Karpas-422 (cell line): ENCODE measurements around the gene MYCBPAP. TPM values are rescaled to one million over a fixed set of nuclear protein-coding genes. Genes with fewer than 3 reads are reported as not detected.
A peak's percentile ranks its signal among the peaks of the same experiment; 100 is the strongest.

Experiments
- DNase-seq: peaks from one replicate; pipeline ENCODE4 v3.0.0-alpha.2; 2015
- H2AFZ ChIP-seq: fragments of 200-600 bp; sonication (generic); 2 replicates; pipeline ENCODE4 v1.6.1; 2014; ENCODE audit warnings: antibody characterized with exemption, low read length, mixed read lengths
- H3K27ac ChIP-seq: fragments of 200-600 bp; sonication (generic); 2 replicates; pipeline ENCODE4 v1.5.1; 2014; ENCODE audit warnings: mild to moderate bottlenecking, low read length, moderate library complexity
- H3K27me3 ChIP-seq: fragments of 200-600 bp; sonication (generic); 2 replicates; pipeline ENCODE4 v1.6.1; 2014; ENCODE audit warnings: low read length, mixed read lengths
- H3K36me3 ChIP-seq: fragments of 200-600 bp; sonication (generic); 2 replicates; pipeline ENCODE4 v1.6.1; 2014; ENCODE audit warnings: low read length, mixed read lengths; ENCODE audit not compliant: insufficient read depth
- H3K4me1 ChIP-seq: fragments of 200-600 bp; sonication (generic); 2 replicates; pipeline ENCODE4 v1.6.1; 2014; ENCODE audit warnings: mild to moderate bottlenecking, low read length, mixed read lengths
- H3K4me2 ChIP-seq: fragments of 200-600 bp; sonication (generic); 2 replicates; pipeline ENCODE4 v1.6.1; 2014; ENCODE audit warnings: low read length, low read depth, mild to moderate bottlenecking; ENCODE audit not compliant: poor library complexity, severe bottlenecking
- H3K4me3 ChIP-seq: fragments of 200-600 bp; sonication (generic); 2 replicates; pipeline ENCODE4 v1.5.1; 2014; ENCODE audit warnings: mild to moderate bottlenecking, antibody characterized with exemption, low read length, mixed read lengths
- H3K79me2 ChIP-seq: fragments of 200-600 bp; sonication (generic); 2 replicates; pipeline ENCODE4 v1.6.1; 2014; ENCODE audit warnings: mild to moderate bottlenecking, low read length, mixed read lengths
- H3K9ac ChIP-seq: fragments of 200-600 bp; sonication (generic); 2 replicates; pipeline ENCODE4 v1.6.0; 2014; ENCODE audit warnings: low read length
- H3K9me2 ChIP-seq: fragments of 200-600 bp; sonication (generic), shearing (Covaris generic); replicated peaks from 2 replicates; pipeline ENCODE4 v1.6.0; 2014; ENCODE audit warnings: mild to moderate bottlenecking, low read length, moderate library complexity; ENCODE audit not compliant: insufficient read depth
- H3K9me3 ChIP-seq: fragments of 300-700, 200-600 bp; sonication (generic); 2 replicates; pipeline ENCODE4 v1.6.1; 2014; ENCODE audit warnings: low read length, mixed read lengths
- H4K20me1 ChIP-seq: fragments of 200-600 bp; sonication (generic); 2 replicates; pipeline ENCODE4 v1.6.1; 2014; ENCODE audit warnings: mild to moderate bottlenecking, antibody characterized with exemption, low read length, low read depth; ENCODE audit not compliant: insufficient read depth
- total RNA-seq: library from RNA; depleted of rRNA; stranded (reverse); fragments of >200 nt; shearing (Covaris generic); gene quantifications from 2 replicates; pipeline ENCODE4 v1.2.3, GENCODE V29; 2014; ENCODE audit warnings: low replicate concordance

MYCBPAP gene
- total RNA-seq, 1 experiment from 2014 or later = 2.0 TPM

GRCh38 chr17:50537721-50538548 lies 29.7 kb downstream of the MYCBPAP start:
- Histone ChIP-seq H3K27ac (no peak overlapping the region), H3K79me2 (no peaks in the 10 kb centered on the region), H3K9me2 (no peaks in the 10 kb centered on the region), H3K9me3 (no peaks in the 10 kb centered on the region), H3K9ac (no peak overlapping the region), H3K36me3 (no peaks in the 10 kb centered on the region), H3K4me3 (no peak overlapping the region), H3K4me2 (no peak overlapping the region), H2AFZ (no peak overlapping the region), H3K4me1 (peaks cover 14% of the 10 kb centered on the region), H4K20me1 (0 out of 2 replicates have a peak, but pooled peaks cover 4% of the 10 kb centered on the region), H3K27me3 (no peaks in the 10 kb centered on the region)
- no peak for DNase-seq

DNA sequence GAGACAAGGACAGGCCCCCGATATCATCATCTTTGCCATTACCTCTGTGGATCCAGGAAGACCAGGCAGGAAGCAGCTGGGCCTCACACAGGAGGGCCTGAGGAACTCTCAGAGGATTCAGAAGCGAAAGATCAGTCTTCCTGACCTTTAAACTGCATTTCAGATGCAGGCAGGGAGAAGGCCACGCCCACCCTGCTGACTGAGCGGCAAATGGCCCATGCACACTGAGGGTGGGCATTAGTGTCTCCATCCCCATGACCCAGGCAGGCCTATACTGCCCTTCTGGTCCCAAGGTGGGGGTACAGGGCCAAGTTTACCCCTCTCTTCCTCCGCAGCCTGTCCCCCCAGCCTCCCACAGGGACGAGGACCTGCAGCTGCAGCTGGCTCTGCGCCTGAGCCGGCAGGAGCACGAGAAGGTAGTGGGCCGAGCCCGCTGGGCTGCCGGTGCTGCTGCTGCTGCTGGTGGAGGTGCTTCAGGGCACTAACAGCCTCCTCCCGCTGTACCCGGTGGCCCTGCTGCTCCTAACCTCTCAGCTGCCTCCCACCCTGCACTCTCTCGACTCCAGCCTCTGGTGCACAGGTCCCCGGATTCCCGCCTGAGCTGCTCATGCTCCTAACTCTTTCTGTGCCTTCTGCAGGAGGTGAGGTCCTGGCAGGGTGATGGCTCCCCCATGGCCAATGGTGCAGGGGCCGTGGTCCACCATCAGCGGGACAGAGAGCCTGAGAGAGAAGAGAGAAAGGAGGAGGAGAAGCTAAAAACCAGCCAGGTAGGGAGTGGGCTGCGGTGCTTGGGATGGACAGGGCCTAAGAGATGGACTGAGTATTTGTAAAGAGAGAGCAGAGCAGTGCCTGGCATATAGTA lies 30.5 kb downstream of the MYCBPAP start:
- H3K36me3 ChIP-seq = no peaks in the 10 kb centered on the region
- H3K9ac ChIP-seq = no peak overlapping the region
- H4K20me1 ChIP-seq = 0 out of 2 replicates have a peak, but pooled peaks cover 4% of the 10 kb centered on the region
- no peaks in the 10 kb centered on the region for H3K9me2 ChIP-seq
- no peak overlapping the region for H2AFZ ChIP-seq
- H3K4me3 ChIP-seq = no peak overlapping the region
- DNase-seq = no peak
- H3K4me2 ChIP-seq = no peak overlapping the region
- H3K4me1 ChIP-seq = peaks cover 14% of the 10 kb centered on the region
- no peaks in the 10 kb centered on the region for H3K9me3 ChIP-seq
- H3K27ac ChIP-seq = no peak overlapping the region
- H3K27me3 ChIP-seq = no peaks in the 10 kb centered on the region
- no peaks in the 10 kb centered on the region for H3K79me2 ChIP-seq

DNA sequence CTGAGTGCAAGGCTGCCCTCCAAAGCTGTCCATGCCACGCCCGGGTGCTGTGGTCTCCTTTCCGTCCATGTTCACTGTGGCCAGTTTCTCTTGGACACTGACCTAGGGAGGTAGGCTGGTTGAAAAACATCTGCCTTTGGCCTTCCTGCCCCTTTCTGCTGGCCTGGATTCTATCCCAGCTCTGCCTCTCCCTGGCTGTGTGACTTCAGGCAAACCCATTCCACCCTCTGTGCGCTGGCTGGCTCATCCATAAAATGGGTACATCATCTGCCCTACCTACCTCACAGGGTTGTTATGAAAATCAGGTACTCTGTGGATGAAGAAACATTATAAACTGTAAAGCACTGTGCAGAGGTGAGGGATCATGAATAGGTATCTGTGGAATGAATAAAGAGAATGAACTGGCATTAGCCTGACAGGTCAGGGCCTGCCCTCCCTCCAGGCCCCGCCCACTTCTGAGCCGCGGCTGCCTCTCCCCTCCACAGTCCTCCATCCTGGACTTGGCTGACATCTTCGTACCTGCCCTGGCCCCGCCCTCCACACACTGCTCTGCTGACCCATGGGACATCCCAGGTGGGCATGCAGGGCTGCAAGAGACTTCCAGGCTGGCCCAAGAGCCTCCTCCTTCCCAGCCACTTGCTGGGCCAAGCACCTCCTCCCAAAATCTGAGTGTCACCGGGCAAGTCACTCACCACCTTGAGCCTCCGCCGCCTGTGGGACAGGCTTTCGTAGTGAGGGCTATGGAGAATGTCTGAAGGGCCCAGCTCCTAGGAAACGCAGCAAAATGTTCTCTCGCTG lies 31.7 kb downstream of the MYCBPAP start:
- H3K36me3 ChIP-seq = no peaks in the 10 kb centered on the region
- H4K20me1 ChIP-seq = 0 out of 2 replicates have a peak, but pooled peaks cover 4% of the 10 kb centered on the region
- H3K9me3 ChIP-seq = no peaks in the 10 kb centered on the region
- peaks cover 14% of the 10 kb centered on the region for H3K4me1 ChIP-seq
- no peak for DNase-seq
- H2AFZ ChIP-seq = no peak overlapping the region
- H3K27ac ChIP-seq = no peak overlapping the region
- no peak overlapping the region for H3K4me3 ChIP-seq
- no peaks in the 10 kb centered on the region for H3K9me2 ChIP-seq
- no peaks in the 10 kb centered on the region for H3K27me3 ChIP-seq
- no peak overlapping the region for H3K9ac ChIP-seq
- no peaks in the 10 kb centered on the region for H3K79me2 ChIP-seq
- no peak overlapping the region for H3K4me2 ChIP-seq

GRCh38 chr17:50540560-50541401 lies 32.5 kb downstream of the MYCBPAP start:
- Histone ChIP-seq H3K9ac (peak overlapping the region; percentile 66), H3K36me3 (no peaks in the 10 kb centered on the region), H3K9me3 (no peaks in the 10 kb centered on the region), H3K27ac (no peak overlapping the region), H3K79me2 (no peaks in the 10 kb centered on the region), H3K4me2 (peak overlapping the region; percentile 79), H3K27me3 (no peaks in the 10 kb centered on the region), H3K9me2 (no peaks in the 10 kb centered on the region), H4K20me1 (no peaks in the 10 kb centered on the region), H3K4me1 (peaks cover 14% of the 10 kb centered on the region), H2AFZ (no peak overlapping the region), H3K4me3 (peak overlapping the region; percentile 71)
- no peak for DNase-seq

- Histone ChIP-seq H3K9me2 (no peaks in the 10 kb centered on the region), H4K20me1 (no peaks in the 10 kb centered on the region), H3K9me3 (no peaks in the 10 kb centered on the region), H3K27me3 (no peaks in the 10 kb centered on the region), H3K4me3 (peak overlapping the region; percentile 71), H3K36me3 (no peaks in the 10 kb centered on the region), H3K4me1 (peaks cover 14% of the 10 kb centered on the region), H3K79me2 (no peaks in the 10 kb centered on the region), H3K4me2 (peak overlapping the region; percentile 79), H3K27ac (no peak overlapping the region), H2AFZ (peak overlapping the region; percentile 83; the same call in 1 of the 2 replicates), H3K9ac (peak overlapping the region; percentile 66)
- DNase-seq = no peak
These were observed 33.1 kb downstream of the MYCBPAP start for GRCh38 chr17:50541402-50541715.

- no peaks in the 10 kb centered on the region for H3K27me3 ChIP-seq
- no peaks in the 10 kb centered on the region for H3K36me3 ChIP-seq
- no peaks in the 10 kb centered on the region for H3K79me2 ChIP-seq
- no peak overlapping the region for H3K27ac ChIP-seq
- peak overlapping the region; percentile 66 for H3K9ac ChIP-seq
- DNase-seq = peak; percentile 92
- peak overlapping the region; percentile 79 for H3K4me2 ChIP-seq
- no peaks in the 10 kb centered on the region for H4K20me1 ChIP-seq
- H2AFZ ChIP-seq = peak overlapping the region; percentile 93
- H3K4me1 ChIP-seq = peaks cover 14% of the 10 kb centered on the region
- no peaks in the 10 kb centered on the region for H3K9me2 ChIP-seq
- H3K4me3 ChIP-seq = peak overlapping the region; percentile 71
- H3K9me3 ChIP-seq = no peaks in the 10 kb centered on the region
These were observed 33.8 kb downstream of the MYCBPAP start for GRCh38 chr17:50541716-50542688.
